Measurements from ENCODE around the gene PAGR1.
"Not testable (repeated sequence)": the region's sequence is repeated elsewhere in the genome, so short reads cannot be mapped to it uniquely, and the experiment has no call there.

PAGR1 gene

DNA sequence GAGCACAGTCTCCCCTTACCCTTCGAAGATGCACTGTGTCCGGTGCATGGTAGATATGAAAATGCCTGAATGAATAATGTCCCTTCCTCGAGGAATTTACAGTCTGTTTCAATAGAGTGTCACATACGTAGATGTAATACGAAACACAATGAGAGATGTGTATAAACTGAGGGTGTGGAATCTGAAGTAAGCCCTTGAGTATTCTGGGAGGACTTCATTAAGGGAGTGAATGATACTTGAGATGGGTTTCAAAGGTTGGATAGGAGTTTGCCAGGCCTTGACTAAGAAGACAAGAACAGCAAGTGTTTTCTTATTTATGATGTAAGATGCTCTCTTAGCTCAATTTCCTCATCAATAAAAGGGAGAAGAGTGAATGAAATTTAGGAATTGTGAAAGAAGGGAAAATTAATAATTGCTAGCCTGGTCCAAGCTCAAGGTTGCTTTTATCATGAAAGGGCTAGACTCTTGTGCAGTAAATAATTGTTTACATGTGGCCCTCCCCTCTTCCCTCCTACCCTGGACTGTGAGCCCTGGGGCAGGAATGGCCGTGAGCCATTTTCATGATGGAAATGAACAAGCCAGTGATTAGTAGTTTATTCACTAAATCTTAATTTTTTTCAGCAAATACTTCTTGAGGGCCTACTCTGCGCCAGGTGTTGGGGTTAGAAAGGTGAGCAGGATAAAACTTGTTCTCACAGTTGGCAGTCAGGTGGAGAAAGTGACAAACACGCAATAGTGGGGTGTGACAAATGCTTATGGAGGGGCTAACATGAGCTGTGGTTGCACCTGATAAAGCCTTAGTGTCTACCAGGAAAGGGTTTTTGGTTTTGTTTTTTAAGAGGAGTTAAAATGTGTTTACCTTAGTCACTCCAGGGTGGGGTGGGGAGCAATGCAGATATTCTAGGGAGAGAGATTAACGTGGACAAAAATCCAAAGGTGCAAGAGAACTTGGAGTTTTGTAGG, 23.8 kb upstream of the PAGR1 start:
- no peak for DNase-seq (ENCODE audit: low read depth, low spot score)
- peak overlapping the region; percentile 24 for H3K27ac ChIP-seq

DNA sequence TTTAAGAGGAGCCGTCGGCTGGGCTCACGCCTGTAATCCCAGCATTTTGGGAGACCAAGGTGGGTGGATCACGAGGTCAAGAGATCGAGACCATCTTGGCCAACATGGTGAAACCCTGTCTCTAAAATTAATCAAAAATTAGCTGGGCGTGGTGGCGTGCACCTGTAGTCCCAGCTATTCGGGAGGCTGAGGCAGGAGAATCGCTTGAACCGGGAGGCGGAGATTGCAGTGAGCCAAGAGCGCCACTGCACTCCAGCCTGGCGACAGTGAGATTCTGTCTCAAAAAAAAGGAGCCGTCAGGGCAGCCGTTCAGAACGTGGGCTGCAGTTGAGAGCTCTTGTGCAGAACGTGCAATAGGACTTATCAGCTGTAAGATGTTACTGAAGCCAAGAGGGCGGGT, 22.8 kb upstream of the PAGR1 start:
- H3K27ac ChIP-seq; DNase-seq (ENCODE audit: low read depth, low spot score): not testable (repeated sequence)

DNA sequence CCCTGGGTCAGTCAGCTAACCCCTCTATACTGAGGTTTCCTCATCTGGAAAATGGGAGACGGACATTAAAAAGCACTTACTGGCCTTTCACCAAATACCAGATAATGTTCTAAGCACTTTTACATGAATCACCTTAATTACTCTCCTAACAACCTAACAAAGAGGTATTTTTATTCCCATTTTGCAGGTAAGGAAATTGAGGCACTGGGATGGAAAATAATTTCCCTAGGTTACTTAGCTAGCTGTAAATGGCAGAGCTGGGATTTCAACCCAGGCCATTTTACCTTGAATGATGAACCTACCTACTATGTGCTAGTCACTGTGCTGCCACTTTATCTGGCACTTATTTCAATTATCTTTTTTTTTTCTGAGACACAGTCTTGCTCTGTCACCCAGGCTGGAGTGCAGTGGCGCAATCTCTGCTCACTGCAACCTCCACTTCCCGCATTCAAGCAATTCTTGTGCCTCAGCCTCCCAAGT, 21.7 kb upstream of the PAGR1 start:
- H3K27ac ChIP-seq, result no peak overlapping the region
- DNase-seq (ENCODE audit: low read depth, low spot score), result no peak

GRCh38 chr16:29802416-29802935, 13.5 kb upstream of the PAGR1 start:
- no peak for DNase-seq (ENCODE audit: low read depth, low spot score)
- no peak overlapping the region for H3K27ac ChIP-seq

GRCh38 chr16:29804020-29804419, 11.9 kb upstream of the PAGR1 start:
- DNase-seq (ENCODE audit: low read depth, low spot score), result no peak
- no peak overlapping the region for H3K27ac ChIP-seq

- DNase-seq (ENCODE audit: low read depth, low spot score), result no peak
These were observed 11.3 kb upstream of the PAGR1 start for GRCh38 chr16:29804455-29805231.

GRCh38 chr16:29805232-29806098, 10.5 kb upstream of the PAGR1 start:
- DNase-seq (ENCODE audit: low read depth, low spot score), result peak; percentile 89
- peak overlapping the region; percentile 80 for H3K27ac ChIP-seq

More at GRCh38 chr16:29804455-29805231, 11.3 kb upstream of the PAGR1 start:
- peak overlapping the region; percentile 80 for H3K27ac ChIP-seq

- peak; percentile 72 for DNase-seq (ENCODE audit: low read depth, low spot score)
- peak within 1 kb of the TSS; percentile 81 for H3K27ac ChIP-seq
These were observed 9.8 kb upstream of the PAGR1 start, which contains the start of gene MAZ for GRCh38 chr16:29806099-29806579. Gene MAZ, plus strand, starts transcription at chr16:29806529. Its CDS starts 173 bp downstream, at chr16:29806702.

GRCh38 chr16:29806641-29807425, 9.1 kb upstream of the PAGR1 start:
- DNase-seq (ENCODE audit: low read depth, low spot score), result no peak
- peak overlapping the region; percentile 81 for H3K27ac ChIP-seq

DNA sequence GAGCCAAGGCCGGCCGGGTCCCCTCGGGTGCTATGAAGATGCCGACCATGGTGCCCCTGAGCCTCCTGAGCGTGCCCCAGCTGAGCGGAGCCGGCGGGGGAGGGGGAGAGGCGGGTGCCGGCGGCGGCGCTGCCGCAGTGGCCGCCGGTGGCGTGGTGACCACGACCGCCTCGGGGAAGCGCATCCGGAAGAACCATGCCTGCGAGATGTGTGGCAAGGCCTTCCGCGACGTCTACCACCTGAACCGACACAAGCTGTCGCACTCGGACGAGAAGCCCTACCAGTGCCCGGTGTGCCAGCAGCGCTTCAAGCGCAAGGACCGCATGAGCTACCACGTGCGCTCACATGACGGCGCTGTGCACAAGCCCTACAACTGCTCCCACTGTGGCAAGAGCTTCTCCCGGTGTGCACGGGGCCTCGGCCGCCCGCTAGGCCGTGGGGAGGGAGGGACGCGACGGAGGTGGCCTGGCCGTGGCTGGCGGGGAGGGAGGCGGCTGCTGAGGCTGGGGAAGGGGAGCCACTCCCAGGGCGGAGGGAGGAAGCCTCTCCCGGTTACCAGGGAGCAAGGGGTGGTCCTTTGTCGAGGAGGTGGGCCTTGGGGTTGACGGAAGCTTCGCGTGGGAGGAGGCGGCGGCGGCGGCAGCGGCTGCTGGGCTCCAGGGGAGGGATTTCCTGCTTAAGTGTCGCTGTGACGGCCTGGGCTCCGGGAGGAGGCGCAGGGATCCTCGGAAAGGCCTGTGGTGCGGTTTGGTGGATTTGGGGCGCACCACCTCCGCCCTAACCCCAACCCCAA, 8.3 kb upstream of the PAGR1 start:
- peak overlapping the region; percentile 81 for H3K27ac ChIP-seq
- DNase-seq (ENCODE audit: low read depth, low spot score), result peak; percentile 76

- peak overlapping the region; percentile 81 for H3K27ac ChIP-seq
These were observed 7.6 kb upstream of the PAGR1 start for GRCh38 chr16:29808219-29808900.

DNA sequence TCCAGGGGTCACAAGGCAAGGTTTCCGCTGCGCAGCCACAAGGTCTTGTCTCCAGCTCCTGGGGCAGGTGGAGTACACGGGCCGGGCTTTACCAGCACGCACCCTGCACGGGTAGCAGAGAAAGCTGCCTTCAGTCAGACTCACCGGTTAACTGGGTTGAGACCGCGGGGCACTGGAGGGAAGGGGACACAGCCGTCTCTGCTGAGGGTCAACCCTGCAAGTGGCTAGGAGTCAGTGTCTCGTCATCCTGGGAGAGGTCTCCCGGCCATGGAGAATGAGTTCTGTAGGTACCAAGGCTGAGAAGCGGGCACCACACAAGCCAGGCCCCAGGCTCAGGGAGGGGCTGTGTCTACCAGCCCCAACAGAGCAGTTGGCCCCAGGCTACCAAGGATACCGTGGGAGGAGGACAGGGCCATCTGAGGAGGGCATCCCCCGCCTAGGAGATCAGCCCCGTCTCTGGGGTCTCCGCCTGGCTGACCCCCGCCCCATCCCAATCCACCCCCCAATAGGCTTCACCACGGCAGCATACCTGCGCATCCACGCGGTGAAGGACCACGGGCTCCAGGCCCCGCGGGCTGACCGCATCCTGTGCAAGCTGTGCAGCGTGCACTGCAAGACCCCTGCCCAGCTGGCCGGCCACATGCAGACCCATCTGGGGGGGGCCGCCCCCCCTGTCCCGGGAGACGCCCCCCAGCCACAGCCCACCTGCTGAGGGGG, 6.8 kb upstream of the PAGR1 start:
- H3K27ac ChIP-seq, result no peak overlapping the region

More at GRCh38 chr16:29808219-29808900, 7.6 kb upstream of the PAGR1 start:
- no peak for DNase-seq (ENCODE audit: low read depth, low spot score)

GRCh38 chr16:29809850-29810698, 5.9 kb upstream of the PAGR1 start:
- no peak overlapping the region for H3K27ac ChIP-seq
- DNase-seq (ENCODE audit: low read depth, low spot score), result no peak

More for the DNA sequence above, 6.8 kb upstream of the PAGR1 start:
- no peak for DNase-seq (ENCODE audit: low read depth, low spot score)

GRCh38 chr16:29810699-29811169, 5.2 kb upstream of the PAGR1 start:
- no peak overlapping the region for H3K27ac ChIP-seq
- no peak for DNase-seq (ENCODE audit: low read depth, low spot score)

- peak; percentile 80 for DNase-seq (ENCODE audit: low read depth, low spot score)
- peak overlapping the region; percentile 13 for H3K27ac ChIP-seq
These were observed 4.6 kb upstream of the PAGR1 start for GRCh38 chr16:29811170-29811895.

Data from epithelial cell of prostate (primary cell).